Tibial nerve (tissue), 3 donors: ENCODE measurements around the gene FAM107B.

Experiments
- POLR2A ChIP-seq, 2 donors: fragments of 450-650 bp; IDR thresholded peaks; one replicate each; pipeline ENCODE4 v1.6.1; 2017; ENCODE audit warnings: antibody characterized with exemption in 2 of 2, mild to moderate bottlenecking in 2 of 2, moderate library complexity in 2 of 2
- TF ChIP-seq, protein P1 (sequence below), 5 experiments: fragments of 200-600 bp in 3 of 5; fragments of 450-650 bp in 2 of 5; sonication (generic) in 3 of 5; IDR thresholded peaks; one replicate each; pipeline ENCODE4 v1.5.1; 2016 to 2019; ENCODE audit warnings: antibody characterized with exemption in 5 of 5, mild to moderate bottlenecking in 3 of 5, moderate library complexity in 2 of 5

- TF ChIP-seq, protein P1, sequence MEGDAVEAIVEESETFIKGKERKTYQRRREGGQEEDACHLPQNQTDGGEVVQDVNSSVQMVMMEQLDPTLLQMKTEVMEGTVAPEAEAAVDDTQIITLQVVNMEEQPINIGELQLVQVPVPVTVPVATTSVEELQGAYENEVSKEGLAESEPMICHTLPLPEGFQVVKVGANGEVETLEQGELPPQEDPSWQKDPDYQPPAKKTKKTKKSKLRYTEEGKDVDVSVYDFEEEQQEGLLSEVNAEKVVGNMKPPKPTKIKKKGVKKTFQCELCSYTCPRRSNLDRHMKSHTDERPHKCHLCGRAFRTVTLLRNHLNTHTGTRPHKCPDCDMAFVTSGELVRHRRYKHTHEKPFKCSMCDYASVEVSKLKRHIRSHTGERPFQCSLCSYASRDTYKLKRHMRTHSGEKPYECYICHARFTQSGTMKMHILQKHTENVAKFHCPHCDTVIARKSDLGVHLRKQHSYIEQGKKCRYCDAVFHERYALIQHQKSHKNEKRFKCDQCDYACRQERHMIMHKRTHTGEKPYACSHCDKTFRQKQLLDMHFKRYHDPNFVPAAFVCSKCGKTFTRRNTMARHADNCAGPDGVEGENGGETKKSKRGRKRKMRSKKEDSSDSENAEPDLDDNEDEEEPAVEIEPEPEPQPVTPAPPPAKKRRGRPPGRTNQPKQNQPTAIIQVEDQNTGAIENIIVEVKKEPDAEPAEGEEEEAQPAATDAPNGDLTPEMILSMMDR (IDR thresholded peaks at IDR 0.05) = no peak
- no peak for TF ChIP-seq POLR2A (IDR thresholded peaks at IDR 0.05)
Measured at GRCh38 chr10:14563076-14563336, 211.7 kb downstream of the FAM107B start.
